Measurements from ENCODE around the gene RELL2.

DNA sequence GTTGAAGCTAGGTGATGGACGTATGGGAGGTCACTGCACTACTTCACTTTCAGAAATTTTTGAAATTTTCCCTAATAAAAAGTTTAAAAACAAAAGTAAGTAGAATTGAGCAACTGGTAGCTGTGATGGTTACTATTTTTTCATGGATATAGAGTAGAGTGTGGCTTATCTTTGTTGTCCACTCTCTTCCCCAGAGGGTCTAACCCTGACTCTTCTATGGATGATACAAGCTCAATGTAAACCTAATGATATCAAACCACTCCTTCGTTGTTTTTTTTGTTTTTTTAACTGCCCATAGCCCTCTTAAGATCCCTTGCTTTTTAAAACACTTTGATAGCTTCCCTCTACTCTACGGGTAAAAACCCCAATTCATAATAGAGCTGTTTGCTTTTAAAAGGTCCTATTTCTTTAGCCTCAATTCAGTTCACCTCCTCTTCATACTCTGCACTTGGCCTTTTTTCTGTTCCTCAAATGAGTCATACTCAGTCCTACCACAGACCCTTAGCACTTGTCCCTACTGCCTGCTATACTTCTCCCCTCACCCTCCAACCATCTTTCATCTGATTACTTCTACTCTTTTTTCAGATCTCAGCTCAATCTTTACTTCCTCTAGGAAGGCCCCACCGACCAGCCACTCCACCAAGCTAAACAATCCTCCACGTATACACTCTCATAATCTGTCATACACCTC is 2.8 kb upstream of the RELL2 start:
- TF ChIP-seq, protein P1, sequence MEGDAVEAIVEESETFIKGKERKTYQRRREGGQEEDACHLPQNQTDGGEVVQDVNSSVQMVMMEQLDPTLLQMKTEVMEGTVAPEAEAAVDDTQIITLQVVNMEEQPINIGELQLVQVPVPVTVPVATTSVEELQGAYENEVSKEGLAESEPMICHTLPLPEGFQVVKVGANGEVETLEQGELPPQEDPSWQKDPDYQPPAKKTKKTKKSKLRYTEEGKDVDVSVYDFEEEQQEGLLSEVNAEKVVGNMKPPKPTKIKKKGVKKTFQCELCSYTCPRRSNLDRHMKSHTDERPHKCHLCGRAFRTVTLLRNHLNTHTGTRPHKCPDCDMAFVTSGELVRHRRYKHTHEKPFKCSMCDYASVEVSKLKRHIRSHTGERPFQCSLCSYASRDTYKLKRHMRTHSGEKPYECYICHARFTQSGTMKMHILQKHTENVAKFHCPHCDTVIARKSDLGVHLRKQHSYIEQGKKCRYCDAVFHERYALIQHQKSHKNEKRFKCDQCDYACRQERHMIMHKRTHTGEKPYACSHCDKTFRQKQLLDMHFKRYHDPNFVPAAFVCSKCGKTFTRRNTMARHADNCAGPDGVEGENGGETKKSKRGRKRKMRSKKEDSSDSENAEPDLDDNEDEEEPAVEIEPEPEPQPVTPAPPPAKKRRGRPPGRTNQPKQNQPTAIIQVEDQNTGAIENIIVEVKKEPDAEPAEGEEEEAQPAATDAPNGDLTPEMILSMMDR (IDR thresholded peaks at IDR 0.05): no peak
- TF ChIP-seq POLR2AphosphoS5 (IDR thresholded peaks at IDR 0.05; ENCODE audit: low read depth, low read length) (no peak), TCF7L2 (IDR thresholded peaks at IDR 0.05; ENCODE audit: low read depth, low read length) (no peak)
